Bronchial epithelial cell (primary cell): Measurements from ENCODE around the gene HMCN1. TPM values are rescaled to one million over a fixed set of nuclear protein-coding genes. Genes with fewer than 3 reads are reported as not detected.

Source experiments
- DNase-seq: peaks from one replicate; pipeline ENCODE4 v3.0.0-alpha.2; 2010; ENCODE audit warnings: low read depth
- FAIRE-seq: peaks from 2 replicates; lab custom pipeline; 2011; peaks lifted over from hg19 to GRCh38; lab: Jason Lieb, UNC
- H3K27me3 ChIP-seq: 2 replicates; pipeline ENCODE4 v1.5.1; 2011; ENCODE audit warnings: low read length; ENCODE audit not compliant: control insufficient read depth, insufficient read depth
- H3K36me3 ChIP-seq: 2 replicates; pipeline ENCODE4 v1.5.1; 2011; ENCODE audit warnings: low read length; ENCODE audit not compliant: control insufficient read depth, insufficient read depth
- H3K4me3 ChIP-seq: 2 replicates; pipeline ENCODE4 v1.5.1; 2011; ENCODE audit warnings: mild to moderate bottlenecking, low read depth, low read length, control low read depth
- total RNA-seq: library from RNA; depleted of rRNA; stranded (reverse); fragments of >200 nt; gene quantifications from 2 replicates; pipeline ENCODE4 v1.2.1, GENCODE V29; 2014
- TF ChIP-seq, protein P1 (sequence below): IDR thresholded peaks from 2 replicates; pipeline ENCODE4 v1.5.1; 2011; ENCODE audit warnings: mild to moderate bottlenecking, moderate library complexity, low read length, control low read depth, inconsistent platforms; ENCODE audit not compliant: insufficient read depth, severe bottlenecking

Gene HMCN1
- total RNA-seq, 1 donor from 2014 or later: 1.1 TPM

GRCh38 chr1:185969028-185969427, 234.8 kb downstream of the HMCN1 start:
- H3K4me3 ChIP-seq: no peak overlapping the region
- no peaks in the 10 kb centered on the region for H3K27me3 ChIP-seq
- FAIRE-seq (no peak), DNase-seq (no peak)
- TF ChIP-seq, protein P1, sequence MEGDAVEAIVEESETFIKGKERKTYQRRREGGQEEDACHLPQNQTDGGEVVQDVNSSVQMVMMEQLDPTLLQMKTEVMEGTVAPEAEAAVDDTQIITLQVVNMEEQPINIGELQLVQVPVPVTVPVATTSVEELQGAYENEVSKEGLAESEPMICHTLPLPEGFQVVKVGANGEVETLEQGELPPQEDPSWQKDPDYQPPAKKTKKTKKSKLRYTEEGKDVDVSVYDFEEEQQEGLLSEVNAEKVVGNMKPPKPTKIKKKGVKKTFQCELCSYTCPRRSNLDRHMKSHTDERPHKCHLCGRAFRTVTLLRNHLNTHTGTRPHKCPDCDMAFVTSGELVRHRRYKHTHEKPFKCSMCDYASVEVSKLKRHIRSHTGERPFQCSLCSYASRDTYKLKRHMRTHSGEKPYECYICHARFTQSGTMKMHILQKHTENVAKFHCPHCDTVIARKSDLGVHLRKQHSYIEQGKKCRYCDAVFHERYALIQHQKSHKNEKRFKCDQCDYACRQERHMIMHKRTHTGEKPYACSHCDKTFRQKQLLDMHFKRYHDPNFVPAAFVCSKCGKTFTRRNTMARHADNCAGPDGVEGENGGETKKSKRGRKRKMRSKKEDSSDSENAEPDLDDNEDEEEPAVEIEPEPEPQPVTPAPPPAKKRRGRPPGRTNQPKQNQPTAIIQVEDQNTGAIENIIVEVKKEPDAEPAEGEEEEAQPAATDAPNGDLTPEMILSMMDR: no peak
- H3K36me3 ChIP-seq: no peaks in the 10 kb centered on the region

- Histone ChIP-seq H3K4me3 (no peak overlapping the region), H3K27me3 (no peaks in the 10 kb centered on the region), H3K36me3 (no peaks in the 10 kb centered on the region)
- FAIRE-seq: no peak
- TF ChIP-seq, protein P1: no peak
- no peak for DNase-seq
Measured at GRCh38 chr1:185969524-185969991, 235.4 kb downstream of the HMCN1 start.

DNA sequence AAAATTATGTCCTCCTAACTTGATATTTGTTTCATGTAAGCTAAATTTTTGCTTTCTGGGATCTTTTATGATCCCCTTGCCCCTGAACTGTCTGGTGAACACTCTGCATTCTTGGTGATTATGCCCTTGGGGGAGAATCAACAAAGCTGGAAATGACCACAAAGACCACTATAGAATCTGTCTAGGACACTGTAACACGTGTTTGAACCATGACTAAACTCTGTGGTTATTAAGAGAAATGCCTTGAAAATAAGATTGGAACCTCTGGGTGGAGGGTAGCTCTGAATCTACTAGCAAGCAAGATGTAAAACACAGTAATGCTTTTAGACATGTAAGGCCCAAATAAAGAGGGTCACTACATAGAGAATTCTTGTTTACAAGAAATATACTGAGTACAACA, 237.5 kb downstream of the HMCN1 start:
- DNase-seq: peak; percentile 29
- TF ChIP-seq, protein P1: no peak
- H3K36me3 ChIP-seq: no peaks in the 10 kb centered on the region
- H3K27me3 ChIP-seq: no peaks in the 10 kb centered on the region
- FAIRE-seq: no peak
- no peak overlapping the region for H3K4me3 ChIP-seq

GRCh38 chr1:185972096-185972850, 238.1 kb downstream of the HMCN1 start:
- H3K27me3 ChIP-seq: no peaks in the 10 kb centered on the region
- H3K4me3 ChIP-seq: no peak overlapping the region
- DNase-seq (no peak), FAIRE-seq (no peak)
- no peaks in the 10 kb centered on the region for H3K36me3 ChIP-seq
- TF ChIP-seq, protein P1: no peak

- TF ChIP-seq, protein P1: no peak
- Histone ChIP-seq H3K27me3 (no peaks in the 10 kb centered on the region), H3K4me3 (no peak overlapping the region), H3K36me3 (no peaks in the 10 kb centered on the region)
- DNase-seq (peak; percentile 71), FAIRE-seq (no peak)
Measured at GRCh38 chr1:185973645-185974044, 239.5 kb downstream of the HMCN1 start.
